WTC11 (cell line): ENCODE data around the gene CSHL1. TPM values are rescaled to one million over a fixed set of nuclear protein-coding genes. Genes with fewer than 3 reads are reported as not detected.
A peak's percentile ranks its signal among the peaks of the same experiment; 100 is the strongest.

Source experiments
- ATAC-seq: fragments of 200-7000 bp; cut with Tn5 transposase; 2 replicates; pipeline ENCODE4 v1.10.0; 2021; ENCODE audit warnings: mild to moderate bottlenecking, moderate library complexity
- CTCF ChIA-PET: fragments of 300-600 bp; sonication (Branson Sonifier 250); formaldehyde crosslinking; loops from one replicate; lab custom pipeline; 2021; ENCODE audit warnings: antibody characterized with exemption; lab: Charles Lee
- POLR2A ChIA-PET: fragments of 350-600 bp; sonication (Branson Sonifier 250); formaldehyde crosslinking; loops from one replicate; lab custom pipeline; 2021; ENCODE audit warnings: antibody characterized with exemption; lab: Charles Lee
- DNase-seq: peaks from one replicate; pipeline ENCODE4 v3.0.0; 2021; ENCODE audit warnings: low spot score
- H3K27ac Mint-ChIP-seq: 2 replicates; pipeline ENCODE4 v1.8.0; 2021; ENCODE audit warnings: mixed read lengths
- H3K27me3 Mint-ChIP-seq: 2 replicates; pipeline ENCODE4 v1.8.0; 2021; ENCODE audit warnings: low read depth, mild to moderate bottlenecking, moderate library complexity, mixed read lengths
- H3K36me3 Mint-ChIP-seq: 2 replicates; pipeline ENCODE4 v1.8.0; 2021; ENCODE audit warnings: mixed read lengths
- H3K4me1 Mint-ChIP-seq: 2 replicates; pipeline ENCODE4 v1.8.0; 2022; ENCODE audit warnings: mixed read lengths
- H3K4me3 Mint-ChIP-seq: 2 replicates; pipeline ENCODE4 v1.8.0; 2021; ENCODE audit warnings: mild to moderate bottlenecking, moderate library complexity, mixed read lengths
- H3K9me3 Mint-ChIP-seq: 2 replicates; pipeline ENCODE4 v1.8.0; 2021; ENCODE audit warnings: mixed read lengths
- ATF2 ChIP-seq: sonication (generic); formaldehyde crosslinking; IDR thresholded peaks from 2 replicates; pipeline ENCODE4 v1.8.1; 2022; ENCODE audit warnings: low read depth, missing genetic modification reagents, borderline replicate concordance
- CREB1 ChIP-seq: sonication (generic); formaldehyde crosslinking; IDR thresholded peaks from 2 replicates; pipeline ENCODE4 v1.8.0; 2023; ENCODE audit warnings: mild to moderate bottlenecking, missing genetic modification reagents
- CTCF ChIP-seq: fragments of 200-600 bp; IDR thresholded peaks from 2 replicates; pipeline ENCODE4 v1.8.0; 2022; ENCODE audit warnings: antibody characterized with exemption
- ELF4 ChIP-seq: sonication (generic); formaldehyde crosslinking; IDR thresholded peaks from 2 replicates; pipeline ENCODE4 v1.8.1; 2022; ENCODE audit warnings: low read depth, mild to moderate bottlenecking, moderate library complexity, missing genetic modification reagents
- EMX1 ChIP-seq: fragments of 250-450 bp; sonication (Bioruptor Pico); IDR thresholded peaks from 2 replicates; pipeline ENCODE4 v1.8.0; 2021; ENCODE audit warnings: mild to moderate bottlenecking
- ERG ChIP-seq: fragments of 250-450 bp; sonication (Bioruptor Pico); IDR thresholded peaks from 2 replicates; pipeline ENCODE4 v1.8.0; 2021; ENCODE audit warnings: mild to moderate bottlenecking
- FOXP1 ChIP-seq: sonication (generic); formaldehyde crosslinking; IDR thresholded peaks from 2 replicates; pipeline ENCODE4 v1.8.0; 2022; ENCODE audit warnings: missing genetic modification reagents, mild to moderate bottlenecking, moderate library complexity, borderline replicate concordance
- IRF1 ChIP-seq: sonication (generic); formaldehyde crosslinking; IDR thresholded peaks from 2 replicates; pipeline ENCODE4 v1.8.0; 2023; ENCODE audit warnings: missing genetic modification reagents
- MAX ChIP-seq: sonication (generic); formaldehyde crosslinking; IDR thresholded peaks from 2 replicates; pipeline ENCODE4 v1.8.0; 2022; ENCODE audit warnings: mild to moderate bottlenecking, missing genetic modification reagents
- NR1H2 ChIP-seq: sonication (generic); formaldehyde crosslinking; IDR thresholded peaks from 2 replicates; pipeline ENCODE4 v1.9.0; 2021; ENCODE audit warnings: mild to moderate bottlenecking, moderate library complexity, missing genetic modification reagents
- NR3C1 ChIP-seq: sonication (generic); formaldehyde crosslinking; conservative IDR thresholded peaks from 2 replicates; pipeline ENCODE4 v1.8.1; 2023; ENCODE audit warnings: low read depth, mild to moderate bottlenecking, missing genetic modification reagents
- RORB ChIP-seq: fragments of 250-450 bp; sonication (Bioruptor Pico); IDR thresholded peaks from 2 replicates; pipeline ENCODE4 v1.9.0; 2021; ENCODE audit warnings: mild to moderate bottlenecking
- ZNF232 ChIP-seq: sonication (generic); formaldehyde crosslinking; IDR thresholded peaks from 2 replicates; pipeline ENCODE4 v1.8.0; 2022; ENCODE audit warnings: mild to moderate bottlenecking, missing genetic modification reagents
- ZNF425 ChIP-seq: fragments of 250-450 bp; sonication (Bioruptor Pico); conservative IDR thresholded peaks from 2 replicates; pipeline ENCODE4 v1.9.0; 2021; ENCODE audit warnings: mild to moderate bottlenecking
- ZNF512 ChIP-seq: sonication (generic); formaldehyde crosslinking; IDR thresholded peaks from 2 replicates; pipeline ENCODE4 v1.8.1; 2022; ENCODE audit warnings: missing genetic modification reagents, borderline replicate concordance
- ZNF532 ChIP-seq: fragments of 250-450 bp; sonication (Bioruptor Pico); IDR thresholded peaks from 2 replicates; pipeline ENCODE4 v1.9.0; 2021; ENCODE audit warnings: mild to moderate bottlenecking, borderline replicate concordance
- total RNA-seq: library from RNA; stranded (reverse); gene quantifications from 3 replicates; pipeline ENCODE4 v1.2.3, GENCODE V29; 2021

CSHL1 gene
- total RNA-seq, 1 experiment from 2014 or later = not detected

GRCh38 chr17:63944736-63945499 lies 33.9 kb upstream of the CSHL1 start (continued):
- TF ChIP-seq ZNF232 (CRISPR knock-in tag) (no peak), EMX1 (CRISPR knock-in tag) (no peak), ZNF425 (no peak), NR3C1 (no peak)
- TF ChIP-seq, all 79 proteins: peak for 0

- no peaks in the 10 kb centered on the region; the same call in 1 of the 2 replicates for H3K36me3 Mint-ChIP-seq
- no peak for DNase-seq
- TF ChIP-seq NR1H2 (CRISPR knock-in tag) = no peak
- TF ChIP-seq CTCF = peak; percentile 39
- H3K9me3 Mint-ChIP-seq = no peaks in the 10 kb centered on the region
- no peak overlapping the region for H3K4me3 Mint-ChIP-seq
- peak; percentile 38 for ATAC-seq
- no peak overlapping the region for H3K27ac Mint-ChIP-seq
- ChIA-PET CTCF (interaction anchor here (0.6 to 4.8 kb wide), 3 partner anchors 21 to 32 kb away, joined by 3 to 38 read pairs (median 5); partner anchors contain the start of genes CSHL1 and GH1), POLR2A (no interaction called here)
- H3K4me1 Mint-ChIP-seq = peaks cover 2% of the 10 kb centered on the region; the same call in 1 of the 2 replicates
- H3K27me3 Mint-ChIP-seq = no peaks in the 10 kb centered on the region
Observed at GRCh38 chr17:63943745-63944144, 32.7 kb upstream of the CSHL1 start.

GRCh38 chr17:63942309-63942985 lies 31.4 kb upstream of the CSHL1 start:
- CTCF ChIA-PET = interaction anchor here (1.3 to 4.8 kb wide), 3 partner anchors 8 to 31 kb away, joined by 3 to 38 read pairs (median 5); partner anchors contain the start of genes CSHL1 and GH1
- Mint-ChIP-seq H3K36me3 (no peaks in the 10 kb centered on the region; the same call in 1 of the 2 replicates), H3K27ac (peak overlapping the region; percentile 16; the same call in 1 of the 2 replicates)
- TF ChIP-seq CREB1 (CRISPR knock-in tag) = no peak
- no peak for TF ChIP-seq MAX (CRISPR knock-in tag)
- TF ChIP-seq FOXP1 = no peak
- no peak for TF ChIP-seq IRF1 (CRISPR knock-in tag)
- TF ChIP-seq ZNF532 (CRISPR knock-in tag) = no peak
- no peak for TF ChIP-seq ZNF512 (CRISPR knock-in tag)
- TF ChIP-seq ELF4 (CRISPR knock-in tag) = no peak
- no peak for TF ChIP-seq EMX1 (CRISPR knock-in tag)
- no peak for TF ChIP-seq ERG (CRISPR knock-in tag)
- no peak for TF ChIP-seq RORB
- TF ChIP-seq ATF2 (CRISPR knock-in tag) = no peak
- TF ChIP-seq, all 79 proteins: peak for 0
- Mint-ChIP-seq H3K4me1 (peaks cover 2% of the 10 kb centered on the region), H3K27me3 (no peaks in the 10 kb centered on the region), H3K4me3 (no peak overlapping the region), H3K9me3 (no peaks in the 10 kb centered on the region)
- ATAC-seq (no peak), DNase-seq (no peak)
- POLR2A ChIA-PET = no interaction called here
